ENCODE measurements around the gene LTO1.

LTO1 gene

DNA sequence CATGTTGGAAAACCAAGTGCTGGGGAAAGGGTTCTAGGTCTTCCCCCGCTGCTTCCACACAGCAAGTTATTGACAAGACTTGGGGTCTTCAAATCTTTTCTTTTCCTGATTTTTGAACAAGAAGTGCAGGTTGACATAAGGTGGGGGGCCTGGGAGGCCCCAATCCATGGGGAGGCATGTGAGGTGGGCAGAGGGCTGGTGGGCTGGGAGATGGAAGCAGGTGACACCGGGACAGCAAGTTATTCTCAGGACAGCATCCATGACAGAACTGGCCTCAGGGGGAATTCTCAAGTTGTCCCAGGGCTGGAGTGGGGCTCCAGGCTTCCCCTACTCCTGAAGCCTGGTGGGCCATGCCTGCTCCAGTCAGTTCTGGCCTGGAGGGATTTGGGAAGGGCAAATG, 23.2 kb upstream of the LTO1 start:
- Histone ChIP-seq H3K36me3 (ENCODE audit: control insufficient read depth in 1 of 2, insufficient read depth in 2 of 2, low read length in 2 of 2) (no peaks in the 10 kb centered on the region), H4K8ac (ENCODE audit: low read depth, low read length) (no peak overlapping the region), H3K4me2 (ENCODE audit: low read length) (no peak overlapping the region), H3K14ac (ENCODE audit: low read length) (no peak overlapping the region), H2AK5ac (ENCODE audit: low read length) (no peak overlapping the region), H3K27me3 (ENCODE audit: insufficient read depth, low read length) (peaks cover 15% of the 10 kb centered on the region), H3K18ac (ENCODE audit: low read length) (no peak overlapping the region), H3K27ac (ENCODE audit: low read depth, low read length) (no peak overlapping the region), H2BK5ac (ENCODE audit: low read depth, low read length, poor library complexity) (no peak overlapping the region), H2AFZ (ENCODE audit: insufficient read depth, low read length, poor library complexity) (no peak overlapping the region), H2BK12ac (ENCODE audit: low read length) (no peak overlapping the region), H3K79me1 (ENCODE audit: low read length) (no peaks in the 10 kb centered on the region), H3K9ac (ENCODE audit: low read length) (no peak overlapping the region), H3K4me3 (ENCODE audit: low read depth, low read length) (no peak overlapping the region), H3K79me2 (ENCODE audit: control insufficient read depth, insufficient read depth, low read length, poor library complexity) (no peaks in the 10 kb centered on the region), H4K12ac (ENCODE audit: low read depth, low read length) (no peak overlapping the region), H3K4ac (ENCODE audit: low read depth, low read length) (no peak overlapping the region), H2BK120ac (ENCODE audit: insufficient read depth, low read length, poor library complexity) (no peak overlapping the region), H3K23ac (ENCODE audit: low read length) (no peak overlapping the region), H3K9me3 (ENCODE audit: insufficient read depth, low read depth, low read length) (no peaks in the 10 kb centered on the region), H4K91ac (ENCODE audit: low read depth, low read length) (no peak overlapping the region), H3K4me1 (ENCODE audit: control insufficient read depth in 1 of 2, insufficient read depth in 2 of 2, low read length in 2 of 2) (peaks cover 6 to 11% of the 10 kb centered on the region in 2 experiments)
- WGBS (ENCODE audit: extremely low coverage, insufficient coverage, insufficient read length), result no CpG with 5 or more reads among the region's 2 CpGs
- DNase-seq, result no peak

- Histone ChIP-seq H3K36me3 (ENCODE audit: control insufficient read depth in 1 of 2, insufficient read depth in 2 of 2, low read length in 2 of 2) (no peaks in the 10 kb centered on the region), H3K9ac (ENCODE audit: low read length) (no peak overlapping the region), H3K27me3 (ENCODE audit: insufficient read depth, low read length) (peaks cover 10% of the 10 kb centered on the region), H2BK12ac (ENCODE audit: low read length) (no peak overlapping the region), H2AFZ (ENCODE audit: insufficient read depth, low read length, poor library complexity) (no peak overlapping the region), H3K4me2 (ENCODE audit: low read length) (no peak overlapping the region), H3K9me3 (ENCODE audit: insufficient read depth, low read depth, low read length) (no peaks in the 10 kb centered on the region), H3K79me1 (ENCODE audit: low read length) (no peaks in the 10 kb centered on the region), H2AK5ac (ENCODE audit: low read length) (no peak overlapping the region), H3K4ac (ENCODE audit: low read depth, low read length) (no peak overlapping the region), H2BK120ac (ENCODE audit: insufficient read depth, low read length, poor library complexity) (no peak overlapping the region), H3K79me2 (ENCODE audit: control insufficient read depth, insufficient read depth, low read length, poor library complexity) (no peaks in the 10 kb centered on the region), H4K12ac (ENCODE audit: low read depth, low read length) (no peak overlapping the region), H4K8ac (ENCODE audit: low read depth, low read length) (no peak overlapping the region), H3K4me3 (ENCODE audit: low read depth, low read length) (no peak overlapping the region), H3K14ac (ENCODE audit: low read length) (no peak overlapping the region), H3K27ac (ENCODE audit: low read depth, low read length) (no peak overlapping the region), H3K4me1 (ENCODE audit: control insufficient read depth in 1 of 2, insufficient read depth in 2 of 2, low read length in 2 of 2) (peaks cover 6 to 11% of the 10 kb centered on the region in 2 experiments), H2BK5ac (ENCODE audit: low read depth, low read length, poor library complexity) (no peak overlapping the region), H3K18ac (ENCODE audit: low read length) (no peak overlapping the region), H4K91ac (ENCODE audit: low read depth, low read length) (no peak overlapping the region), H3K23ac (ENCODE audit: low read length) (no peak overlapping the region)
- no peak for DNase-seq
- WGBS (ENCODE audit: extremely low coverage, insufficient coverage, insufficient read length), result no CpG with 5 or more reads among the region's 10 CpGs
These were observed 22.7 kb upstream of the LTO1 start for GRCh38 chr11:69697861-69698260.

- Histone ChIP-seq H4K91ac (ENCODE audit: low read depth, low read length) (no peak overlapping the region), H3K14ac (ENCODE audit: low read length) (no peak overlapping the region), H3K79me1 (ENCODE audit: low read length) (no peaks in the 10 kb centered on the region), H4K8ac (ENCODE audit: low read depth, low read length) (no peak overlapping the region), H3K18ac (ENCODE audit: low read length) (no peak overlapping the region), H2AK5ac (ENCODE audit: low read length) (no peak overlapping the region), H3K4me2 (ENCODE audit: low read length) (no peak overlapping the region), H3K4ac (ENCODE audit: low read depth, low read length) (no peak overlapping the region), H3K4me3 (ENCODE audit: low read depth, low read length) (no peak overlapping the region), H3K23ac (ENCODE audit: low read length) (no peak overlapping the region), H3K27ac (ENCODE audit: low read depth, low read length) (no peak overlapping the region), H3K79me2 (ENCODE audit: control insufficient read depth, insufficient read depth, low read length, poor library complexity) (no peaks in the 10 kb centered on the region), H3K4me1 (ENCODE audit: control insufficient read depth in 1 of 2, insufficient read depth in 2 of 2, low read length in 2 of 2) (peaks cover 6 to 10% of the 10 kb centered on the region in 2 experiments), H3K9me3 (ENCODE audit: insufficient read depth, low read depth, low read length) (no peaks in the 10 kb centered on the region), H2AFZ (ENCODE audit: insufficient read depth, low read length, poor library complexity) (no peak overlapping the region), H3K36me3 (ENCODE audit: control insufficient read depth in 1 of 2, insufficient read depth in 2 of 2, low read length in 2 of 2) (no peaks in the 10 kb centered on the region), H2BK5ac (ENCODE audit: low read depth, low read length, poor library complexity) (no peak overlapping the region), H3K9ac (ENCODE audit: low read length) (no peak overlapping the region), H3K27me3 (ENCODE audit: insufficient read depth, low read length) (peaks cover 6% of the 10 kb centered on the region), H2BK120ac (ENCODE audit: insufficient read depth, low read length, poor library complexity) (no peak overlapping the region), H2BK12ac (ENCODE audit: low read length) (no peak overlapping the region), H4K12ac (ENCODE audit: low read depth, low read length) (no peak overlapping the region)
- DNase-seq, result no peak
- WGBS (ENCODE audit: extremely low coverage, insufficient coverage, insufficient read length), result no CpG with 5 or more reads among the region's 8 CpGs
These were observed 22.3 kb upstream of the LTO1 start for GRCh38 chr11:69697469-69697843.

GRCh38 chr11:69696749-69697468, 21.8 kb upstream of the LTO1 start:
- no peak for DNase-seq
- no peak overlapping the region for H2AK5ac ChIP-seq (ENCODE audit: low read length)
- no peaks in the 10 kb centered on the region for H3K9me3 ChIP-seq (ENCODE audit: insufficient read depth, low read depth, low read length)
- H3K4me1 ChIP-seq (ENCODE audit: control insufficient read depth in 1 of 2, insufficient read depth in 2 of 2, low read length in 2 of 2), result peaks cover 4 to 5% of the 10 kb centered on the region in 2 experiments
- no peak overlapping the region for H3K23ac ChIP-seq (ENCODE audit: low read length)
- no peak overlapping the region for H4K12ac ChIP-seq (ENCODE audit: low read depth, low read length)
- no peak overlapping the region for H3K4ac ChIP-seq (ENCODE audit: low read depth, low read length)
- H3K27me3 ChIP-seq (ENCODE audit: insufficient read depth, low read length), result peaks cover under 1% of the 10 kb centered on the region
- H4K91ac ChIP-seq (ENCODE audit: low read depth, low read length), result no peak overlapping the region
- H3K79me2 ChIP-seq (ENCODE audit: control insufficient read depth, insufficient read depth, low read length, poor library complexity), result no peaks in the 10 kb centered on the region
- no peak overlapping the region for H2AFZ ChIP-seq (ENCODE audit: insufficient read depth, low read length, poor library complexity)
- H2BK5ac ChIP-seq (ENCODE audit: low read depth, low read length, poor library complexity), result no peak overlapping the region
- no peaks in the 10 kb centered on the region for H3K79me1 ChIP-seq (ENCODE audit: low read length)
- no peak overlapping the region for H3K4me2 ChIP-seq (ENCODE audit: low read length)
- no peak overlapping the region for H4K8ac ChIP-seq (ENCODE audit: low read depth, low read length)
- no peak overlapping the region for H3K18ac ChIP-seq (ENCODE audit: low read length)
- no peak overlapping the region for H3K14ac ChIP-seq (ENCODE audit: low read length)
- no peak overlapping the region for H2BK120ac ChIP-seq (ENCODE audit: insufficient read depth, low read length, poor library complexity)
- no peaks in the 10 kb centered on the region for H3K36me3 ChIP-seq (ENCODE audit: control insufficient read depth in 1 of 2, insufficient read depth in 2 of 2, low read length in 2 of 2)
- no peak overlapping the region for H3K4me3 ChIP-seq (ENCODE audit: low read depth, low read length)
- no peak overlapping the region for H2BK12ac ChIP-seq (ENCODE audit: low read length)
- H3K9ac ChIP-seq (ENCODE audit: low read length), result no peak overlapping the region
- no peak overlapping the region for H3K27ac ChIP-seq (ENCODE audit: low read depth, low read length)
- WGBS (ENCODE audit: extremely low coverage, insufficient coverage, insufficient read length), result no CpG with 5 or more reads among the region's 15 CpGs

Measured in trophoblast cell (in vitro differentiated cells and primary cell).